ENCODE data around the gene SNRNP200.

SNRNP200 gene

GRCh38 chr2:96305091-96305978 lies at the start of gene SNRNP200:
Gene SNRNP200, minus strand, starts transcription at chr2:96305546. Its CDS starts 109 bp downstream, at chr2:96305437.
- DNase-seq (ENCODE audit: low read depth) = peak; percentile 78
- no peak for TF ChIP-seq CTCF (conservative IDR thresholded peaks at IDR 0.05; ENCODE audit: low read length)
- H3K4me3 ChIP-seq (ENCODE audit: low read length) = peak within 1 kb of the TSS; percentile 100

DNA sequence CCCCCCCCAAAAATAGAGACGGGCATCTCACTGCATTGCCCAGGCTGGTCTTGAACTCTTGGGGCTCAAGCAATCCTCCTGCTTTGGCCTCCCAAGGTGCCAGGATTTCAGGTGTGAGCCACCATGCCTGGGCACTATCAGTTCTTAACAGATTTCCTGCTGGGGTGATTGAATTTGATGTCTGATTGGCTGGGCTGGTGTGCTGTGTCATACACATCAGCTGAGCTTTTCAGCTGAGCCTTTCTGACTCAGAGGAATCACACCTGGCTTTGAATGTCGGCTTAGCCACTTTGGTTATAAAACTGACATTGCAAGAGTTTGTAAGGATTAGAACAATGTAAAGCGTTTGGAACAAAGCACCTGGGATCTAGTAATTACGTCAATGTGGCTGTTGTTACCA lies 49.1 kb upstream of the SNRNP200 start:
- TF ChIP-seq CTCF (conservative IDR thresholded peaks at IDR 0.05; ENCODE audit: low read length) = no peak
- no peak for DNase-seq (ENCODE audit: low read depth)
- H3K4me3 ChIP-seq (ENCODE audit: low read length) = no peak overlapping the region

- H3K4me3 ChIP-seq (ENCODE audit: low read length) = no peak overlapping the region
- DNase-seq (ENCODE audit: low read depth) = peak; percentile 82
- no peak for TF ChIP-seq CTCF (conservative IDR thresholded peaks at IDR 0.05; ENCODE audit: low read length)
Measured at GRCh38 chr2:96353606-96354101, 48.3 kb upstream of the SNRNP200 start.

GRCh38 chr2:96353032-96353561 lies 47.8 kb upstream of the SNRNP200 start:
- 0 out of 2 replicates have a peak overlapping the region, but pooled peaks have one; percentile 2 for H3K4me3 ChIP-seq (ENCODE audit: low read length)
- no peak for TF ChIP-seq CTCF (conservative IDR thresholded peaks at IDR 0.05; ENCODE audit: low read length)
- DNase-seq (ENCODE audit: low read depth) = peak; percentile 74

DNA sequence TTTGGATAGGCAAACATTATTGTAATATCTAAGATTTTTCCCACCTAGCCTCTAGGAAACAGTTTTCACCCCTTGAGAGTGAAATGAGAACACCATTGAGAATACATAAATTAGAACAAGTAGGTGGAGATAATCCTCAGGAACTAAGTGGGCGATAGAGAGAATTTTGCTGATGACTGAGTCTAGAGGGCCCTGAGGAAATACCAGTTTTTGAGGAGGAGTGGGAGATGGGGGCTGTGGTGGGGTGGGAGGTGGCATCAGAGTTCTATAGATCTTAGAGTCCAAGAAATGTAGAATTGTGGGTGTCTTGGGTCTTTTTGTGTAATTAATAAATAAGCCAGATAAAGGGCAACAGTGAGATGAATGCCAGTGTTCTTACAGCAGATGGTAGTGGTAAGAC lies 42.0 kb upstream of the SNRNP200 start:
- no peak for TF ChIP-seq CTCF (conservative IDR thresholded peaks at IDR 0.05; ENCODE audit: low read length)
- no peak overlapping the region for H3K4me3 ChIP-seq (ENCODE audit: low read length)
- DNase-seq (ENCODE audit: low read depth) = no peak

DNA sequence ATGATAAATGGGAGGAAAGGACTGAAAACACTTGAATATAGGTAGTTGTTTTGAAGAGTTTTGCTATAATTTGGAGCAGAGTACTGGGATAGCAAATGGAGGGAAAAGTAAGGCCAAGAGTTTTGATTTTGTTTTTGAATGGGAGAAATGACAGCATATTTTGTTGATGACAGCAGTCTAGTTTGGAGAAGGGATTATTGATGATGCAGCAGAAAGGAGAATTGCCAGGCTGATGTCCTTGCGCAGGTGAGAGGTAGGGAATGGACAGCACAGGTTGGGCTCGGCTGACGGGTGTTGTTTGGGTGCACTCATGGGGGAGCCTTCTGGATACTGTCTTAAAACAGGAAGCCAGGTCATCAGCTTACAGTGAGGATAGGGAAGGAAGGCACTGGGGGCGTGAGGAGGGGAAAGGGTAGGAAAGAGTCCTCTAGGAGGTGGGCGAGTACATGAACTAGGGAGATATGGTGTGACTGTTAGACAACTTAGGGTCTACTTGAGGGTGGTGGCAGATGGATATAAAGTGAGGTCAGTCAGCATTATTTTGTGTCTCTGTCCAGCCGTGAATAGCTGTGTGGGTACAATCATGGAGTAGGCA lies 40.6 kb upstream of the SNRNP200 start:
- no peak for TF ChIP-seq CTCF (conservative IDR thresholded peaks at IDR 0.05; ENCODE audit: low read length)
- no peak overlapping the region for H3K4me3 ChIP-seq (ENCODE audit: low read length)
- no peak for DNase-seq (ENCODE audit: low read depth)

Data from AG10803 (cell line).